HUDEP-2 (cell line): ENCODE data around the gene BCAS3.
"Not testable (repeated sequence)": the region's sequence is repeated elsewhere in the genome, so short reads cannot be mapped to it uniquely, and the experiment has no call there.

Experiments used
- DNase-seq, 76 experiments: peaks; one replicate each; lab custom pipeline; 2025; ENCODE audit not compliant: unreplicated experiment in 76 of 76; lab: John Stamatoyannopoulos, UW

BCAS3 gene

DNA sequence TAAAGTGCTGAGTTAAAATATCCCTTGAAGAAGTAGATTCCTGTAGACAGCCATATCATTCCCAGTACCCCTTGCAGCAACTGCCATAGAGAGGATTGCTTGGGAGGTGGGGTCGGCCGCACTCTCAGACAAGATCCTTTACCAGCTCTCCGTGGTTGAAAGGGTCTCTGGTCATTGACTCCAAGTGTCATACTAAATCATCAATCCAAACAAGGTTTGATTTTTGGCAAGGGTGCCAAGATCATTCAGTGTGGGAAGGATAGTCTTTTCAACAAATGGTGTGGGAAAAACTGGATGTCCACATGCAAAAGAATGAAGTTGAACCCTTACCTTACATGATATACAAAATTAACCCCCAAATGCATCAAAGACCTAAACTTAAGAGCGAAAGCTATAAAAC lies 743.8 kb downstream of the BCAS3 start:
- DNase-seq, result no peak

DNA sequence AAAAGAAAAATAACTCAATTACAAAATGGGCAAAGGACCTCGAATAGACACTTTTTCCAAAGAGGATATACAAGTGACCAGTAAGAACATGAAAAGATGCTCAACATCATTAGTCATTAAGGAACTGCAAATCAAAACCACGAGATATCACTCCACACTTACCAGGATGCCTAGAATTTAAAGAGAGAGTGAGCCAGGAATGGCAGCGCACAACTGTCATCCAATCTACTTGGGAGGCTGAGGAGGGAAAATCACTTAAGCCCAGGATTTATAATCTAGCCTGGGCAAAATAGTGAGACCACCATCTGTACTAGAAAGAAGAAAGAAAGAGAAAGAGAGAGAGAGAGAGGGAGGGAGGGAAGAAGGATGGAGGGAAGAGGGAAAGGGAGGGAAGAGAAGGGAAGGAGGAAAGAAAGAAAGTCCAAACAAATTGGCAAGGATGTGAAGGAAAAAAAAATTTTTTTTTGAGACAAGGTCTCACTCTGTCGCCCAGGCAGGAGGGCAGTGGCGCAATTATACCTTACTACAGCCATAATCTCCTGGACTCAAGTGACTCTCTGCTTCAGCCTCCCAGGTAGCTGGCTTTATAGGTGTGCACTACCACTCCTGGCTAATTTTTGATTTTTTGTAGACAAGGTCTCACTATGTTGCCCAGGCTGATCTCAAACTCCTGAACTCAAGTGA lies 744.6 kb downstream of the BCAS3 start:
- no peak for DNase-seq

DNA sequence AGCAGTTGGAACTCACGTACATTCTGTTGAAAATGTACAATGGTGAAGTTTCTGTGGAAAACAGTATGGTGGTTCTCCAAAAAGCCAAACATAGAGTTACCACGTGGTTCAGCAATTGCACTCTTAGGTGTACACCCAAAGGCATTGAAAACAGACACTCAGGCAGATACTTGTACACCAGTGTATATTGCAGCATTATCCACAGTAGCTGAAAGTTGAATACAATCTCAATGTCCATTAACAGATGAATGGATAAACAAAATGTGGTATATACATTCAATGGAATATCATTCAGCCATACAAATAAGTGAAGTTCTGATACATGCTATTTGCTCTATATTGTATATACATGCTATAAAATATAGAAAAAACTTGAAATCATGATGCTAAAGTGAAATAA lies 745.2 kb downstream of the BCAS3 start:
- no peak for DNase-seq

- no peak for DNase-seq
Measured at GRCh38 chr17:61423967-61424649, 746.5 kb downstream of the BCAS3 start.

DNA sequence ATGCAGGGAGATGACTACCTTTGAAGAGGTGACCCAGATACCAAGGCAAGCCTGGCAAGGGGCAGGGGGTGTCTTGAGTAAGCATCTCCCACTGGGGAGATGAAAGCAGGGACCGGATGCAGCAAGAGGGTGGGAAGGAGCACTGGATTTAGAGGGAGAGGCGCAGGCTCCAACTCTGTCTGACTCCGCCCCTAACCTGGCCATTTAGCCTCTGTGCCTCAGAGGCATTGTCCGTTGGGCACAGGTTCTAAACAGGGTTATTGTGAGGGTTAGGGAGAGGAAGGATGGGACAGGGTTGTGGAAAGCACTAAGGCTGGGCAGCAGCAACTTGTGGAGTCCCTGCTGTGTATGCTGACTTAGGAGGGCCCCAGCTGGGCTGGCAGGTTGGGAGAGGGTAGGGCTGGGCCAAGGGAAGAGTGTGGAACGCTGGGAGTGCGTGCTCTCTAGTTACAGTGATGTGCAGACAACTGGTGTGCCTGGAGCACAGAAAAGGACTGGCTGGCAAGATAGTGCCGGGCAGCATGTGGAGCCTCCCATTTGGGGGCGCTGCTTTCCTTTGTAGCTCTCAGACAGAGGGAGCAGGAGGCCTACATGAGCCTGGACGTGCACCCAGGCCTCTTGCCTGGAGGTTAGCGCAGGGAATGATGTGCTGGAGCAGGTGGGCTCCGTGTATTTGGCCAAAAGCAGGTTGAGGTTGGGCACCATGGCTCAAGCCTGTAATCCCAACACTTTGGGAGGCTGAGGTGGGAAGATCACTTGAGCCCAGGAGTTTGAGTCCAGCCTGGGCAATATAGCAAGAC lies 748.2 kb downstream of the BCAS3 start:
- peak in 2 of 76 experiments; percentile 13 to 21 for DNase-seq

DNA sequence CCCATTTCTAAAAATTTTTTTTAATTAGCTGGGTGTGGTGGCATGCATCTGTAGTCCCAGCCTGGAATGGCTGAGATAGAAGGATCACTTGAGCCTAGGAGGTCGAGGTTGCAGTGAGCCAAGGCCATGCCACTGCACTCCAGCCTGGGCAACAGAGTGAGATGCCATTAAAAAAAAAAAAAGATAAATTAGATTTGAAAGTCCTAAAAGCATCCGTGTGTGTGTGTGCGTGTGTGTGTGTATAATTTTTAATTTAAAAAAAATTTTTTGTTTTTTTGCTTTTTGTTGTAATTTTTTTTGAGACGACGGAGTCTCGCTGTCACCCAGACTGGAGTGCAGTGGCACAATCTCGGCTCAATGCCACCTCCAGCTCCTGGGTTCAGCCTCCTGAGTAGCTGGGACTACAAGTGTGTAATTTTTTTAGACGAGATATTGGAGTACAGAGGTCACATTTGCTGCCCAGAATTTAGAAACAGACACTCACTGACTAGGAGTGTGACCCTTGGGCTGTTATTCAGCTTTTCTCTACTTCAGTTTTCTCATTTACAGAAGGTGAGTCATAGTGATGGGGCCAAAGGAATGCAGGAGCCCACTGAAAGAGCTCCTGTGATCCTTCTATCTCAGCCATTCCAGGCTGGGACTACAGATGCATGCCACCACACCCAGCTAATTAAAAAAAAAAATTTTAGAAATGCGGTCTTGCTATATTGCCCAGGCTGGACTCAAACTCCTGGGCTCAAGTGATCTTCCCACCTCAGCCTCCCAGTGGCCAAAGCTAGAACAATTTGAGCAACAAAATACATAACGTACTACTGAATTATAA lies 749.0 kb downstream of the BCAS3 start:
- no peak for DNase-seq

GRCh38 chr17:61427567-61427966 lies 749.9 kb downstream of the BCAS3 start:
- DNase-seq, result no peak

- no peak for DNase-seq
Measured at GRCh38 chr17:61429274-61429673, 751.6 kb downstream of the BCAS3 start.

GRCh38 chr17:61429831-61430230 lies 752.2 kb downstream of the BCAS3 start:
- not testable (repeated sequence) for DNase-seq

- DNase-seq, result no peak
Measured at GRCh38 chr17:61431594-61432311, 754.1 kb downstream of the BCAS3 start.

GRCh38 chr17:61436273-61436672 lies 758.6 kb downstream of the BCAS3 start:
- DNase-seq, result peak in 1 of 76 experiments; percentile 1

DNA sequence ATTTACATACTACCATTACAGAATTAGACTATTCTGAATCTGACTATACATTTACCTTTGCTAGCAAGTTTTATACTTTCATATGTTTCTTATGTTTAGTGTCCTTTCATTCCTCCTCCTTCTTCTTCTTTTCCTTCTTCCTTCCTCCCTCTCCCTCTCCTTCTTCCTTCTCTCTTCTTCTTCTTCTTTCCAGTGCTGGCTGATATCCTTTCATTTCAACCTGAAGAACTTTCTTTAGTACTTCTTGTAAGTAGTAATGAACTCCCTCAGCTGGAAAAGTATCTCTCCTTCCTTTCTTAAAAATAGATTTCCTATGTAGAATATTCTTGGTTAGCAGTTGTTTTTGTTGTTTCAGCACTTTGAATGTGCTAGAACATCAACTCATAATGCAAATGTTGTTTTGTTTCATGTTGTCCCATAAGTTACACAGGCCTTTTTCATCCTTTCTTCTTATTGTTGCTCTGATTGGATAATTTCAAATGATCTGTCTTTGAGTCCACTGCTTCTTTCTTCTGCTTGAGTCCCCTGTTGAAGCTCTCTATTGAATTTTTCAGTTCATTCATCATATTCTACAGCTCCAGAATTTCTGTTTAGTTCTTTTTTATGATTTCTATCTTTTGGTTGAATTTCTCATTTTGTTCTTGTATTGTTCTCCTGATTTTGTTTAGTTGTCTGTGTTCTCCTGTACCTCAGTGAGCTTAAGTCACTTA lies 759.5 kb downstream of the BCAS3 start:
- no peak for DNase-seq

GRCh38 chr17:61440697-61441096 lies 763.0 kb downstream of the BCAS3 start:
- DNase-seq, result no peak

DNA sequence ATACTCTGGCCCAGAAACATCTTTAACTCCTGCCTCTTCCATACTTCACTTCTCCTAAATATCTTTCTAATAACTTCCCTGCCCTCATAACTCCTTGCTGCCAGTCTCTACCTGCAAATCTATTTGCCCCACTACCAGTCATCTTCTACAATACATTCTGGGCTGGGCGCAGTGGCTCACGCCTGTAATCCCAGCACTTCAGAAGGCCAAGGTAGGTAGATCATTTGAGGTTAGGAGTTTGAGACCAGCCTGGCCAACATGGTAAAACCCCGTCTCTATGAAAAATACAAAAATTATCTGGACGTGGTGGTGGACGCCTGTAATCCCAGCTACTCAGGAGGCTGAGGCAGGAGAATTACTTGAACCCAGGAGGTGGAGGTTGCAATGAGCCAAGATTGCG lies 763.9 kb downstream of the BCAS3 start:
- not testable (repeated sequence) for DNase-seq

GRCh38 chr17:61442136-61442775 lies 764.6 kb downstream of the BCAS3 start:
- DNase-seq, result no peak
